OCI-LY7 (cell line): ENCODE measurements around the gene TM9SF2.

Experiments used
- EZH2phosphoT487 ChIP-seq: fragments of 200-600 bp; sonication (generic); IDR thresholded peaks from 2 replicates; pipeline ENCODE4 v1.6.1; 2018; ENCODE audit warnings: low read depth, borderline replicate concordance, mild to moderate bottlenecking, mixed run types, antibody characterized with exemption, low read length, moderate library complexity, mixed read lengths
- TF ChIP-seq, protein P1 (sequence below): fragments of 200-600 bp; sonication (generic); conservative IDR thresholded peaks from 2 replicates; pipeline ENCODE4 v1.5.1; 2014; ENCODE audit warnings: mild to moderate bottlenecking, antibody characterized with exemption, low read length, moderate library complexity, mixed read lengths

DNA sequence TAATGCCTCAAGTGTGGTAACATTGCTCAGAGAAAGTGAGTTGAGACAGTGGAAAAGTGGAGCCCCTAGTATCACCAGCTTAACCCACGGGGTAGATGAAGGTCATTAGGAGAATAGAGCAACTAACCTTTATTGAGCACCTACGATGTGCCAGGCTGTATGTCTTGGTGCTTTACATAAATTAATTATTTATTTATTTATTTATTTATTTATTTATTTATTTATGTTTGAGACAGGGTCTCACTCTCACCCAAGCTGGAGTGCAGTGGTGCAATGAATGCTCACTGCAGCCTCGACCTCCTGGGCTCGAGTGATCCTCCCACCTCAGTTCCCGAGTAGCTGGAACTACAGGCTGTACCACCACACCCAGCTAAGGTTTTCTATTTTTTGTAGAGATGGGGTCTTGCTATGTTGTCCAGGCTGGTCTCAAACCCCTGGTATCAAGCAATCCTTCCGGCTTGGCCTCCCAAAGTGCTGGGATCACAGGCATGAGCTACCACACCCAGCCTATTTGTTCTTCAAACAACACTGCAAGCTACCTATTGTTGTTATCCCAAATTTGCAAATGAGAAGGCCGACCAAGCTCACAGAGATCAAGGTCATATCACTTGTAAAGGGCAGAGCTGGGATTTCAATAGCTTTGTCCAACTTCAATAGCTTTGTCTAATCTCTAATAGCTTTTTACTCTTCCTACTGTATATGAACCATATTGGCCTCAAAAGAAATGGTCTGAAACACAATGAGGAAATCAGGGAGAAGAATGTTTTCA, 79.4 kb downstream of the TM9SF2 start:
- TF ChIP-seq, protein P1, sequence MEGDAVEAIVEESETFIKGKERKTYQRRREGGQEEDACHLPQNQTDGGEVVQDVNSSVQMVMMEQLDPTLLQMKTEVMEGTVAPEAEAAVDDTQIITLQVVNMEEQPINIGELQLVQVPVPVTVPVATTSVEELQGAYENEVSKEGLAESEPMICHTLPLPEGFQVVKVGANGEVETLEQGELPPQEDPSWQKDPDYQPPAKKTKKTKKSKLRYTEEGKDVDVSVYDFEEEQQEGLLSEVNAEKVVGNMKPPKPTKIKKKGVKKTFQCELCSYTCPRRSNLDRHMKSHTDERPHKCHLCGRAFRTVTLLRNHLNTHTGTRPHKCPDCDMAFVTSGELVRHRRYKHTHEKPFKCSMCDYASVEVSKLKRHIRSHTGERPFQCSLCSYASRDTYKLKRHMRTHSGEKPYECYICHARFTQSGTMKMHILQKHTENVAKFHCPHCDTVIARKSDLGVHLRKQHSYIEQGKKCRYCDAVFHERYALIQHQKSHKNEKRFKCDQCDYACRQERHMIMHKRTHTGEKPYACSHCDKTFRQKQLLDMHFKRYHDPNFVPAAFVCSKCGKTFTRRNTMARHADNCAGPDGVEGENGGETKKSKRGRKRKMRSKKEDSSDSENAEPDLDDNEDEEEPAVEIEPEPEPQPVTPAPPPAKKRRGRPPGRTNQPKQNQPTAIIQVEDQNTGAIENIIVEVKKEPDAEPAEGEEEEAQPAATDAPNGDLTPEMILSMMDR: no peak
- no peak for TF ChIP-seq EZH2phosphoT487
